Measurements from ENCODE around the gene PDE7B. TPM values are rescaled to one million over a fixed set of nuclear protein-coding genes. Genes with fewer than 3 reads are reported as not detected.

PDE7B gene
- total RNA-seq, 1 experiment from 2014 or later: not detected

DNA sequence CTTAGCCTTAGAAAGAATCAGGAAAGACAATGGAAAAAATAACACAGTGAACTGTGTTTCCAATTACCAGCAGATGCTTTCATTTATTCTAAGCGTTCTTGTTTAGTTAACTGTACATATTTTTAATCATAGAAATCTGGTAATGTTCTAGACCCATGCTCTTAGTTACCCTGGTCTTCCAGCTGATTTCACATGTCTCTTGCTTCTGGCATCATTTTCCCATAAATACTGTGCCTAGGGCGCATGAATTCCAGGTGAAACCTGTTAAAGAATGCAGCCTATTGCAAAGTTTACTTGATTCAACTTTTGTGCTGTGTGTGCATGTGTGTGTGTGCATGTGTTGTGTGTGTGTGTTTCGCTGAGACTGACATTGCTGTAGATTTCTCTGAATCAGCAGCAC, 178.6 kb downstream of the PDE7B start:
- no TSS peak for BruUV-seq (replicated peaks)
- DNase-seq (ENCODE audit: low spot score): no peak
- intact Hi-C loops (cut with micrococcal nuclease; ENCODE audit: unreplicated experiment): loop anchor here (5.0 kb wide), 1 partner anchor 197 kb away; no protein-coding TSS in a partner anchor

DNA sequence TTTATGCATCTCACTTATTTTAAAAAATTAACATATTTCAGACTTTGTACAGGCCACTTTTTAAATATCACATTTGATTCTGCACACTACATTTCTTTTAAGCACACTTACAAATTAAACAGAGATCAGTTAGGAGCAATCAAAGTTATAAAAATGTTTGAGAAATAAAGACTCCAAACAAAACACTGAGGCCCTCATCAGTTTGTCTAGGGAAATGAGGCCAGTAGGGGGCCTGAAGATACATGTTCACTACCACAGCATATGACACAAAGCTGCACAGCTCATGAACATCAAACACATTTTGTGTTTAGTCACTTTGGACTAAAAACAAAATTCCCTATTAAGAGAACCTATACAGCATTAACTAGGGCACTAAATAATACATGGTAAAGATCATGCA, 180.5 kb downstream of the PDE7B start:
- peaks cover 3% of the 10 kb centered on the region for H3K4me1 ChIP-seq (ENCODE audit: insufficient read depth, low read length, poor library complexity, severe bottlenecking)
- intact Hi-C loops (cut with micrococcal nuclease; ENCODE audit: unreplicated experiment): loop anchor here (5.0 kb wide), 1 partner anchor 195 kb away; no protein-coding TSS in a partner anchor
- H3K27me3 ChIP-seq (replicated peaks; ENCODE audit: insufficient read depth, low read depth, low read length, poor library complexity): no peaks in the 10 kb centered on the region
- no peak overlapping the region for H3K27ac ChIP-seq (ENCODE audit: low read depth, low read length, poor library complexity, severe bottlenecking)
- no peaks in the 10 kb centered on the region for H3K36me3 ChIP-seq (ENCODE audit: insufficient read depth, low read length, poor library complexity, severe bottlenecking)
- POLR2A ChIA-PET (ENCODE audit: low non-redundant PET): no interaction called here
- CTCF ChIA-PET: interaction anchor here (0.6 kb wide), 1 partner anchor 194 kb away, joined by 3 read pairs; no protein-coding TSS in a partner anchor
- H3K9me3 ChIP-seq (ENCODE audit: low read depth, low read length, poor library complexity, severe bottlenecking): no peaks in the 10 kb centered on the region
- H3K4me3 ChIP-seq (ENCODE audit: low read depth, low read length, poor library complexity, severe bottlenecking): no peak overlapping the region
- TF ChIP-seq EZH2 (IDR thresholded peaks at IDR 0.05; ENCODE audit: borderline replicate concordance, low read depth, low read length, poor library complexity, severe bottlenecking): no peak
- TF ChIP-seq, protein P1, sequence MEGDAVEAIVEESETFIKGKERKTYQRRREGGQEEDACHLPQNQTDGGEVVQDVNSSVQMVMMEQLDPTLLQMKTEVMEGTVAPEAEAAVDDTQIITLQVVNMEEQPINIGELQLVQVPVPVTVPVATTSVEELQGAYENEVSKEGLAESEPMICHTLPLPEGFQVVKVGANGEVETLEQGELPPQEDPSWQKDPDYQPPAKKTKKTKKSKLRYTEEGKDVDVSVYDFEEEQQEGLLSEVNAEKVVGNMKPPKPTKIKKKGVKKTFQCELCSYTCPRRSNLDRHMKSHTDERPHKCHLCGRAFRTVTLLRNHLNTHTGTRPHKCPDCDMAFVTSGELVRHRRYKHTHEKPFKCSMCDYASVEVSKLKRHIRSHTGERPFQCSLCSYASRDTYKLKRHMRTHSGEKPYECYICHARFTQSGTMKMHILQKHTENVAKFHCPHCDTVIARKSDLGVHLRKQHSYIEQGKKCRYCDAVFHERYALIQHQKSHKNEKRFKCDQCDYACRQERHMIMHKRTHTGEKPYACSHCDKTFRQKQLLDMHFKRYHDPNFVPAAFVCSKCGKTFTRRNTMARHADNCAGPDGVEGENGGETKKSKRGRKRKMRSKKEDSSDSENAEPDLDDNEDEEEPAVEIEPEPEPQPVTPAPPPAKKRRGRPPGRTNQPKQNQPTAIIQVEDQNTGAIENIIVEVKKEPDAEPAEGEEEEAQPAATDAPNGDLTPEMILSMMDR (conservative IDR thresholded peaks at IDR 0.05; ENCODE audit: low read depth, low read length): peak; percentile 63
- no TSS peak for BruUV-seq (replicated peaks)
- peak; percentile 51 for DNase-seq (ENCODE audit: low spot score)

More for the DNA sequence above, 178.6 kb downstream of the PDE7B start:
- Histone ChIP-seq H3K9me3 (ENCODE audit: low read depth, low read length, poor library complexity, severe bottlenecking) (no peaks in the 10 kb centered on the region), H3K27ac (ENCODE audit: low read depth, low read length, poor library complexity, severe bottlenecking) (no peak overlapping the region), H3K27me3 (replicated peaks; ENCODE audit: insufficient read depth, low read depth, low read length, poor library complexity) (no peaks in the 10 kb centered on the region), H3K36me3 (ENCODE audit: insufficient read depth, low read length, poor library complexity, severe bottlenecking) (no peaks in the 10 kb centered on the region), H3K4me3 (ENCODE audit: low read depth, low read length, poor library complexity, severe bottlenecking) (no peak overlapping the region), H3K4me1 (ENCODE audit: insufficient read depth, low read length, poor library complexity, severe bottlenecking) (peaks cover under 1% of the 10 kb centered on the region)
- TF ChIP-seq, protein P1 (conservative IDR thresholded peaks at IDR 0.05; ENCODE audit: low read depth, low read length): no peak
- no peak for TF ChIP-seq EZH2 (IDR thresholded peaks at IDR 0.05; ENCODE audit: borderline replicate concordance, low read depth, low read length, poor library complexity, severe bottlenecking)
- CTCF ChIA-PET: no interaction called here
- POLR2A ChIA-PET (ENCODE audit: low non-redundant PET): no interaction called here

DNA sequence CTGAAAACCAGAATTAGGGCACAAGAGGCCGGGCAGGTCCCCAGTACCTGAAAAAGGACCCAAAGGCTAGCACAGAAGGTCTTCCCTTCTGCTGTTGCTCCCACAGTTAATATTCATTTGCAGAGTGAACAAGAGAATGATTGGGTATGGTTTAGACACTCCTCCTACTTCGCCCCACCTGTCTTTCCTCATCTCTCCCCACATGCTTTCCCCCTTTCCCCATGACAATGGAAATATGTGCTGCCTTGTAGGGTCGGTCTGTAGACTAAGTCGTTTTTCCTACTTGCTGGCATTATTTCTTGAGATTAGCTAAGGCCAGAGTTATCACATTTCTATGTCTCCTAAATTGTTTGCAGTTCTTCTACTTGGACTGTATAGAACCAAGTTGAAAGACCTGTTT, 181.9 kb downstream of the PDE7B start:
- POLR2A ChIA-PET (ENCODE audit: low non-redundant PET): interaction anchor here (0.6 kb wide), 1 partner anchor 11 kb away, joined by 4 read pairs; no protein-coding TSS in a partner anchor
- H3K27me3 ChIP-seq (replicated peaks; ENCODE audit: insufficient read depth, low read depth, low read length, poor library complexity): no peaks in the 10 kb centered on the region
- intact Hi-C loops (cut with micrococcal nuclease; ENCODE audit: unreplicated experiment): loop anchor here (5.0 kb wide), 1 partner anchor 194 kb away; no protein-coding TSS in a partner anchor
- TF ChIP-seq, protein P1 (conservative IDR thresholded peaks at IDR 0.05; ENCODE audit: low read depth, low read length): no peak
- TF ChIP-seq EZH2 (IDR thresholded peaks at IDR 0.05; ENCODE audit: borderline replicate concordance, low read depth, low read length, poor library complexity, severe bottlenecking): no peak
- CTCF ChIA-PET: no interaction called here
- no peak for DNase-seq (ENCODE audit: low spot score)
- H3K36me3 ChIP-seq (ENCODE audit: insufficient read depth, low read length, poor library complexity, severe bottlenecking): no peaks in the 10 kb centered on the region
- BruUV-seq (replicated peaks): no TSS peak
- no peak overlapping the region for H3K27ac ChIP-seq (ENCODE audit: low read depth, low read length, poor library complexity, severe bottlenecking)
- H3K4me3 ChIP-seq (ENCODE audit: low read depth, low read length, poor library complexity, severe bottlenecking): no peak overlapping the region
- H3K9me3 ChIP-seq (ENCODE audit: low read depth, low read length, poor library complexity, severe bottlenecking): no peaks in the 10 kb centered on the region
- peaks cover 3% of the 10 kb centered on the region for H3K4me1 ChIP-seq (ENCODE audit: insufficient read depth, low read length, poor library complexity, severe bottlenecking)

Data from A673 (cell line).